H1 (cell line): ENCODE measurements around the gene KRTAP9-2.

Experiments
- ATF3 ChIP-seq: IDR thresholded peaks from 2 replicates; pipeline ENCODE4 v1.6.1; 2011; ENCODE audit warnings: low read depth, mild to moderate bottlenecking, low read length; ENCODE audit not compliant: insufficient read depth
- BRCA1 ChIP-seq: IDR thresholded peaks from 2 replicates; pipeline ENCODE4 v1.6.1; 2012; ENCODE audit warnings: low read depth, low read length, improper control_type of control experiment
- EP300 ChIP-seq, 2 experiments: IDR thresholded peaks; 1 replicate in 1 of 2; 2 replicates in 1 of 2; pipeline ENCODE4 v1.6.1; 2011 to 2012; ENCODE audit warnings: low read depth in 2 of 2, low read length in 2 of 2, mild to moderate bottlenecking in 2 of 2, borderline replicate concordance in 1 of 2, inconsistent platforms in 1 of 2, moderate library complexity in 1 of 2
- EZH2 ChIP-seq: fragments of 200-600 bp; sonication (generic); IDR thresholded peaks from 2 replicates; pipeline ENCODE4 v1.7.1; 2012; ENCODE audit warnings: low read depth, mild to moderate bottlenecking, moderate library complexity, low read length, inconsistent platforms; ENCODE audit not compliant: severe bottlenecking
- POLR2A ChIP-seq, 2 experiments: IDR thresholded peaks; 1 replicate in 1 of 2; 2 replicates in 1 of 2; pipeline ENCODE4 v1.6.1; 2011; ENCODE audit warnings: low read depth in 2 of 2, low read length in 2 of 2, mild to moderate bottlenecking in 2 of 2; ENCODE audit errors: control extremely low read depth in 1 of 2
- RAD21 ChIP-seq, 2 experiments: IDR thresholded peaks in 1 of 2; conservative IDR thresholded peaks in 1 of 2; 2 replicates each; pipeline ENCODE4 v1.6.1; 2011; ENCODE audit warnings: low read depth in 2 of 2, low read length in 2 of 2, improper control_type of control experiment in 1 of 2, inconsistent platforms in 1 of 2, mild to moderate bottlenecking in 1 of 2, moderate library complexity in 1 of 2
- RFX5 ChIP-seq: IDR thresholded peaks from 2 replicates; pipeline ENCODE4 v1.6.1; 2011; ENCODE audit warnings: low read depth, low read length, improper control_type of control experiment, borderline replicate concordance
- RNF2 ChIP-seq: fragments of 200-900, 300-1000 bp; sonication (generic); IDR thresholded peaks from 2 replicates; pipeline ENCODE4 v1.7.1; 2016; ENCODE audit warnings: borderline replicate concordance, low read depth, mild to moderate bottlenecking, antibody characterized with exemption, low read length; ENCODE audit not compliant: poor library complexity, severe bottlenecking; ENCODE audit errors: missing control alignments
- SIRT6 ChIP-seq: IDR thresholded peaks from one replicate; pipeline ENCODE4 v1.7.1; 2012; ENCODE audit warnings: low read length, inconsistent platforms
- TAF1 ChIP-seq: IDR thresholded peaks from 2 replicates; pipeline ENCODE4 v1.6.1; 2011; ENCODE audit warnings: mild to moderate bottlenecking, low read depth, low read length
- TBP ChIP-seq: IDR thresholded peaks from 2 replicates; pipeline ENCODE4 v1.6.1; 2011; ENCODE audit warnings: low read depth, low read length, improper control_type of control experiment
- TF ChIP-seq, protein P1 (sequence below), 3 experiments: IDR thresholded peaks; 1 replicate in 2 of 3; 2 replicates in 1 of 3; pipeline versions ENCODE4 v1.5.1 to v1.6.1; 2011; ENCODE audit warnings: low read length in 3 of 3, mild to moderate bottlenecking in 3 of 3, inconsistent platforms in 2 of 3, low read depth in 1 of 3, moderate library complexity in 1 of 3; ENCODE audit not compliant: insufficient read depth in 1 of 3; ENCODE audit errors: control extremely low read depth in 1 of 3
- TF ChIP-seq, protein P2 (sequence below): IDR thresholded peaks from 2 replicates; pipeline ENCODE4 v1.6.1; 2012; ENCODE audit warnings: low read length, inconsistent platforms

- TF ChIP-seq BRCA1 (no peak), POLR2A (IDR thresholded peaks at IDR 0.05; ENCODE audit: control extremely low read depth in 1 of 2, low read depth in 2 of 2, low read length in 2 of 2) (no peak), ATF3 (no peak), TAF1 (no peak), RAD21 (IDR thresholded peaks at IDR 0.05 in 1 of 2, conservative IDR thresholded peaks at IDR 0.05 in 1 of 2; ENCODE audit: low read depth in 2 of 2, low read length in 2 of 2) (no peak), RFX5 (no peak), RNF2 (no peak), TBP (no peak), EZH2 (no peak), SIRT6 (no peak), EP300 (IDR thresholded peaks at IDR 0.05; ENCODE audit: borderline replicate concordance in 1 of 2, low read depth in 2 of 2, low read length in 2 of 2) (no peak)
- TF ChIP-seq, protein P1, sequence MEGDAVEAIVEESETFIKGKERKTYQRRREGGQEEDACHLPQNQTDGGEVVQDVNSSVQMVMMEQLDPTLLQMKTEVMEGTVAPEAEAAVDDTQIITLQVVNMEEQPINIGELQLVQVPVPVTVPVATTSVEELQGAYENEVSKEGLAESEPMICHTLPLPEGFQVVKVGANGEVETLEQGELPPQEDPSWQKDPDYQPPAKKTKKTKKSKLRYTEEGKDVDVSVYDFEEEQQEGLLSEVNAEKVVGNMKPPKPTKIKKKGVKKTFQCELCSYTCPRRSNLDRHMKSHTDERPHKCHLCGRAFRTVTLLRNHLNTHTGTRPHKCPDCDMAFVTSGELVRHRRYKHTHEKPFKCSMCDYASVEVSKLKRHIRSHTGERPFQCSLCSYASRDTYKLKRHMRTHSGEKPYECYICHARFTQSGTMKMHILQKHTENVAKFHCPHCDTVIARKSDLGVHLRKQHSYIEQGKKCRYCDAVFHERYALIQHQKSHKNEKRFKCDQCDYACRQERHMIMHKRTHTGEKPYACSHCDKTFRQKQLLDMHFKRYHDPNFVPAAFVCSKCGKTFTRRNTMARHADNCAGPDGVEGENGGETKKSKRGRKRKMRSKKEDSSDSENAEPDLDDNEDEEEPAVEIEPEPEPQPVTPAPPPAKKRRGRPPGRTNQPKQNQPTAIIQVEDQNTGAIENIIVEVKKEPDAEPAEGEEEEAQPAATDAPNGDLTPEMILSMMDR (IDR thresholded peaks at IDR 0.05; ENCODE audit: control extremely low read depth in 1 of 3, insufficient read depth in 1 of 3, low read depth in 1 of 3, low read length in 3 of 3) = no peak
- TF ChIP-seq, protein P2, sequence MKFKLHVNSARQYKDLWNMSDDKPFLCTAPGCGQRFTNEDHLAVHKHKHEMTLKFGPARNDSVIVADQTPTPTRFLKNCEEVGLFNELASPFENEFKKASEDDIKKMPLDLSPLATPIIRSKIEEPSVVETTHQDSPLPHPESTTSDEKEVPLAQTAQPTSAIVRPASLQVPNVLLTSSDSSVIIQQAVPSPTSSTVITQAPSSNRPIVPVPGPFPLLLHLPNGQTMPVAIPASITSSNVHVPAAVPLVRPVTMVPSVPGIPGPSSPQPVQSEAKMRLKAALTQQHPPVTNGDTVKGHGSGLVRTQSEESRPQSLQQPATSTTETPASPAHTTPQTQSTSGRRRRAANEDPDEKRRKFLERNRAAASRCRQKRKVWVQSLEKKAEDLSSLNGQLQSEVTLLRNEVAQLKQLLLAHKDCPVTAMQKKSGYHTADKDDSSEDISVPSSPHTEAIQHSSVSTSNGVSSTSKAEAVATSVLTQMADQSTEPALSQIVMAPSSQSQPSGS = no peak
Measured at GRCh38 chr17:41212524-41213169, 13.8 kb upstream of the KRTAP9-2 start.
